NCI-H1092 (cell line): ENCODE results near the gene ZNF746.
A peak's percentile ranks its signal among the peaks of the same experiment; 100 is the strongest.

ENCODE experiments used
- DNase-seq: peaks from one replicate; lab custom pipeline; 2025; lab: John Stamatoyannopoulos, UW

Gene ZNF746

DNA sequence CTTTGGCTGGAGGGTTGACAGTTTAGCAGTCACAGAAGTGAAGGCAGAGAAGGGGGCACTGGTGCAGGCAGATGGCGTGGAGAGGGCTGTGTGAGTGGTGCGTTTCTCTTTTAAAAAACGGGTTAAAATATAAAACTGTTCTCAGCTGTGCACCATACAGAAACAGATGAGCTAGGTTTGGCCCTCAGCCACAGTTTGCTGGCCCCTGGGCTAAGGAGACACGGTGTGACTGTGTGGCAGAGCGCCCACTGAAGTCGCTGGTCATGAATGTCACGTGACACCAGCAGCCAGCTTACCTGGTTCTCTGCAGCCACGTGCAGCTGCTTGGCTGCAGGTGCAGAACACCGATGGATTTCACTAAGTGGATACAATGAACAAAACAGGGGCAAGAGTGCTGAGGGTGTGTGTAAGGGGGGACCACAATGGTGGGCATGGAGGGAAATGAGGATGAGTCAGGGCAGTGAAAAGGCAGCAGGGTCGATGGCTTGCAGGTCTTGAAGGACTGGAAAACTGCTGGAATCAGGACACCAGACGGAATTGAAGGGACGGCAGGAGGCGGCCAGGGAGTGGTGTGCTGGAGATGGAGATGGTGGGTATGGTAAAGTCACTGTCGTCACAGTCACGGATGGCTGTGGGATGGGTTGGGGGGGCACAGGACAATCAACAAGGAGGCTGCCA, 7.4 kb downstream of the ZNF746 start:
- DNase-seq = no peak

GRCh38 chr7:149489391-149490024, 8.1 kb downstream of the ZNF746 start:
- no peak for DNase-seq

- DNase-seq = no peak
Measured at GRCh38 chr7:149479568-149479967, 18.0 kb downstream of the ZNF746 start.

DNA sequence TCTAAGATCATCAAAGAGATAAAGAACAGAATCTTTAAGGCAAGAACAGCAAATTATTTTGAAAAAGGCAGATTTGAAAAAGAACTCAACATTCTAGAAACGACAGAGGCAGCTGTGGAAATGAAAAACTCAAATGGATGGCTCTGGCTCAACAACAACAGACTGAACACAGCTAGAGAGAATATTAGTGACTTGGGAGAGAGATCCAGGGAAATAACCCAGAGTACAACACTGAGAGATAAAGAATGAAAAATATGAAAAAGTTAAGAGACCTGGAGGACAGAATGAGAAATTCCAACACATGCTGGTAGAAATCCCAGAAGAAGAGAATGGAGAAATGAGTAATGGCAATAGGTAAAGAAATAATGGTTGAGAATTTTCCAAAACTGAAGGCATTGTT, 18.9 kb downstream of the ZNF746 start:
- DNase-seq = no peak

- DNase-seq = no peak
Measured at GRCh38 chr7:149477494-149478443, 19.8 kb downstream of the ZNF746 start.

GRCh38 chr7:149476791-149477190, 20.8 kb downstream of the ZNF746 start:
- DNase-seq = no peak

GRCh38 chr7:149475121-149476045, 22.2 kb downstream of the ZNF746 start:
- DNase-seq = no peak

GRCh38 chr7:149474309-149475120, 23.1 kb downstream of the ZNF746 start:
- no peak for DNase-seq

DNA sequence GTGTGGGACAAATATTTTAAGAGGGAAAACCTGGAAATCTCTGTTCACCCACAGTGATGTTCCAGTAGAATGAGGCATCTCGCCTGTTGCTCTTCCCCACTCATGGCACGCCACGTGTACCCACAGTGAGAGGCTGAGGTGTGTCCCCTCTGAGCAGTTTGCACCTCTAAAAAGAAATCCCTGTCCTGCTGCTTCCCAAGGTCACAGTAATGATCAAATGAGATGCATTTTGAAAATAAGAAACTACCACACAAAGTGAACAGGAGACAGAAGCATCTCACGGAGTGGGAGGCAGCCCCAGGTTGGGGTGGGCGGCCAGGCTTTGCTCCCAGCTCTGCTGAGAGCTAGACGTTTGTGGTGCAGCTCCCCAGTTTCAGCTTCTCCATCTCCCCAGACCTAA, 24.4 kb downstream of the ZNF746 start:
- DNase-seq = no peak

GRCh38 chr7:149471289-149471953, 26.2 kb downstream of the ZNF746 start:
- DNase-seq = no peak

- no peak for DNase-seq
Measured at GRCh38 chr7:149469806-149470205, 27.8 kb downstream of the ZNF746 start.

GRCh38 chr7:149468208-149468607, 29.4 kb downstream of the ZNF746 start:
- no peak for DNase-seq

GRCh38 chr7:149467321-149467859, 30.2 kb downstream of the ZNF746 start:
- no peak for DNase-seq

DNA sequence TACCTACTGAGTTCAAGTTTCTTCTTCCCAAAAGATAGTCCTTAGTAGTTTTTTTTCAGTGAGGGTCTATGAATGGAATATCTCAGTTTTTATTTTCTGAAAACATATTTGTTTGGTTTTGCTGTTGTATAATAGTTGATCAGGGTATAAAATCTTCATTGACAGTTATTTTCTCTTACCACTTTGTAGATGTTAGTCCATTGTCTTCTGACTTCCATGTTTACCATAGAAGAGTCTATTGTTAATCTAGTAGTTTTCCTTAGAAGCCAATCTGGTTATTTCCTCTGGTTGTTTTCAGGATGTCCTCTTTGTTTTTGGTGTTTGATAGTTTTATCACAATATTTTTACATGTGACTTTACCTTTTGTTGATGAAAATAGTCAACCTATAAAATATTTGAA, 31.2 kb downstream of the ZNF746 start:
- DNase-seq = no peak

DNA sequence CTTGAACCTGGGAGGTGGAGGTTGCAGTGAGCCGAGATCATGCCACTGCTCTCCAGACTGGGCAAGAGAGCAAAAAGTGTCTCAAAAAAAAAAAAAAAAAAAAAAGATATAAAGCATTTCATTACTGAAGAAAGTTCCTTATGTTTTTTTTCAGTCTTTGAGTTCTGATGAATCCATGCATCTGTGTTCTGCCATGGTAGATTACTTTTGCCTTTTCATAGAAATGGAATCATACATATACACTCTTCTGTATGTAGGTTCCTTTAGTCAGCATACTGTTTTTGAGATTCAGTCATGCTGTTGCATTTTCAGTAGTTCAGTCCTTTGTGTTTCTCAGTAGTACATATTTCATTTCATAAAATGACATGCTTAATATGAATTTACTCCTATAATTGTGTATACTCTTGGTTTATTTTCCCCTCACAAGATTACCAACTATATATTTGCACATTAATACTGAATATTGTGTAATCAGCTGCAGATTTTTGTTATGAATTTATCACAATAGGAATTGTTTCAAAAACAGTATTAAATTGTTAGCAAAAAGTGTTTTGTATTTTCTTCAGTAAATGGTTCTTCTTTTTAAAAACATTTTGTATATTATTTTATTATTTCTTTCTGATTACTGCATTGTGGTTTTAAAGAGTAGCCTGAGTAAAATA, 34.0 kb downstream of the ZNF746 start:
- DNase-seq = no peak

GRCh38 chr7:149462101-149462520, 35.5 kb downstream of the ZNF746 start:
- no peak for DNase-seq

DNA sequence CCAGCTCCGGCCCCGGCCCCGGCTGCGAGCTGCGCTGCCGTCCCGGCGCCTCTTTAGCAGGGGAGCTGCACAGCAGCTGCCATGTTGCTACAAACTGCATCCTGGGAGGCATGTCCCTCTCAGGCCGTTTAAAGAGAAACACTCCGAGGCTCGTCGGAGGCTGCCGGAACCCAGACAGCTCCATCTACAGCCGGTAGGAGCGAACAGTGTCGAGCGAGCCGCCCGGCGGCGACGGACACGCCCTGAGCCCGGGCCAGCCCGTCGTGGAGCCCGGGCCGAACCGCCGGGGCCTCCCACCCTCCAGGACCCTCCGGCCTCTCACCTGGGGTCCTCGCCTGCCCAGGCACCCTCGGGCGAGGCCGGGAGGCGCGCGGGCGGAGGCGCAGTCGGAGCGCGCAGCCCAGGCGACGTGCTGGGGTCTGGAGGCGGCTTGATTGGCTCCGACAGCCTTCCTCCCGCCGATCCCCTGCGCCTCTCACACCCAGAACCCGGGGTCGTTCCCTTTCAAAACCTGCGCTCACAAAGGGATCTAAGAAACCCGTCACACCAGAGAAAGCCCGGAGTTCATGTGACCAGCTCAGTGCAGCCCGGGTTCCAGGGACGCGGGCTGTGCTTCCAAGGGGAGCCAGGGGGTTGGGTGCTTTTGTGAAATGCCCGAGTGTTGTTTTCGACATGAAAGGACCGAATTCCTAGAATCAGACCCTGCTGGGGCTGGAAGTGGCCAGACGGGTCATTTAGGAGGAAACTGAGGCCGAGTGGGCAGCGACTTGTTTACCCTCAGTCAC, 36.9 kb downstream of the ZNF746 start, which contains the start of gene ZNF777:
ZNF777 (minus strand) TSS at position 570 of the 785 bp plus-strand sequence. CDS start 5,040 bp downstream, outside the sequence.
- peak; percentile 71 for DNase-seq
